GM19025 (cell line): ENCODE data around the gene TATDN2.

ENCODE experiments used
- ATAC-seq: cut with Tn5 transposase; IDR thresholded peaks from one replicate; pipeline ENCODE4 v1.9.1; 2021; ENCODE audit warnings: mild to moderate bottlenecking, low read depth, moderate library complexity; ENCODE audit not compliant: unreplicated experiment

Gene TATDN2, protein sequence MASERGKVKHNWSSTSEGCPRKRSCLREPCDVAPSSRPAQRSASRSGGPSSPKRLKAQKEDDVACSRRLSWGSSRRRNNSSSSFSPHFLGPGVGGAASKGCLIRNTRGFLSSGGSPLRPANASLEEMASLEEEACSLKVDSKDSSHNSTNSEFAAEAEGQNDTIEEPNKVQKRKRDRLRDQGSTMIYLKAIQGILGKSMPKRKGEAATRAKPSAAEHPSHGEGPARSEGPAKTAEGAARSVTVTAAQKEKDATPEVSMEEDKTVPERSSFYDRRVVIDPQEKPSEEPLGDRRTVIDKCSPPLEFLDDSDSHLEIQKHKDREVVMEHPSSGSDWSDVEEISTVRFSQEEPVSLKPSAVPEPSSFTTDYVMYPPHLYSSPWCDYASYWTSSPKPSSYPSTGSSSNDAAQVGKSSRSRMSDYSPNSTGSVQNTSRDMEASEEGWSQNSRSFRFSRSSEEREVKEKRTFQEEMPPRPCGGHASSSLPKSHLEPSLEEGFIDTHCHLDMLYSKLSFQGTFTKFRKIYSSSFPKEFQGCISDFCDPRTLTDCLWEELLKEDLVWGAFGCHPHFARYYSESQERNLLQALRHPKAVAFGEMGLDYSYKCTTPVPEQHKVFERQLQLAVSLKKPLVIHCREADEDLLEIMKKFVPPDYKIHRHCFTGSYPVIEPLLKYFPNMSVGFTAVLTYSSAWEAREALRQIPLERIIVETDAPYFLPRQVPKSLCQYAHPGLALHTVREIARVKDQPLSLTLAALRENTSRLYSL

DNA sequence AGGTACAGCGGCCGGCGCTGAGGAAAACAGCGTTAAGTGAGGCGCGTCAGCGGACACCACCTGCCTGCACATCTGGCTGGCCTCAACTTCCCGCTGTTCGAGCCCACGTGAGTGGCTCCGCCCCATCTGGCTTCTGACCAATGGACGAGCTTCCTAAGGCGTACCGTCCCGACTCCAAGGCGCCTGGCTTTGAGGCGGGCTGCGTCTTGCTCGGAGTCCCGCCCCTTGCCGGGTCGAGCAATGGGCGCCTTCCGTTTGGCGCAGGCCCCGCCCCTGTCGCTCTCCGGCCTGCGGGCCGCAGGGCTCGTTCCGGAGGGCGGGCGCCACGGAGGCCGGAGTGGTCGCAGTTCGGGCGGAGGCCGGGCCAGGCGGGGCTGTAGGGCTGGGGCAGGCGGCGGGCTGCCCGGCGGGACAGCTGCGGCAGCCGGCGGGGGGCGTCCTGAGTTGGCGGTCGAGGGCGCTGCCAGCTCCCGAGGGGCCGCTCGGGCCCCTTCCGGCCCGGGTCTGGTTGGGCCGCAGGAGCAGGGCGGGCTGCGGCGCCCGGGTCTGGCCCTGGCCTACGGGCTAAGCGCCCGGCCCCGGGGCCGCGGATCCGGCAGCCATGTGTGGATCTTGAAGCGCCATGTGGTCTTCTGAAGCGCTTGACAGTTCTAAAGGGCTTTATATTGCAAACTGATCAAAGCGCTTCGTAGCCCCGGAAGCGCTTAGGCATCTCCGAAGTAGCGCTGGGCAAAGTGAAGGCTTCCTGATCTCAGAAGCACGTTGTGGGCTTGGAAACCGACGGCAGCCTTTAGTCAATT, at the start of gene TATDN2:
TATDN2 (plus strand) TSS at position 276 of the 800 bp plus-strand sequence. CDS start 742 bp downstream, outside the sequence.
- peak; percentile 94 for ATAC-seq

DNA sequence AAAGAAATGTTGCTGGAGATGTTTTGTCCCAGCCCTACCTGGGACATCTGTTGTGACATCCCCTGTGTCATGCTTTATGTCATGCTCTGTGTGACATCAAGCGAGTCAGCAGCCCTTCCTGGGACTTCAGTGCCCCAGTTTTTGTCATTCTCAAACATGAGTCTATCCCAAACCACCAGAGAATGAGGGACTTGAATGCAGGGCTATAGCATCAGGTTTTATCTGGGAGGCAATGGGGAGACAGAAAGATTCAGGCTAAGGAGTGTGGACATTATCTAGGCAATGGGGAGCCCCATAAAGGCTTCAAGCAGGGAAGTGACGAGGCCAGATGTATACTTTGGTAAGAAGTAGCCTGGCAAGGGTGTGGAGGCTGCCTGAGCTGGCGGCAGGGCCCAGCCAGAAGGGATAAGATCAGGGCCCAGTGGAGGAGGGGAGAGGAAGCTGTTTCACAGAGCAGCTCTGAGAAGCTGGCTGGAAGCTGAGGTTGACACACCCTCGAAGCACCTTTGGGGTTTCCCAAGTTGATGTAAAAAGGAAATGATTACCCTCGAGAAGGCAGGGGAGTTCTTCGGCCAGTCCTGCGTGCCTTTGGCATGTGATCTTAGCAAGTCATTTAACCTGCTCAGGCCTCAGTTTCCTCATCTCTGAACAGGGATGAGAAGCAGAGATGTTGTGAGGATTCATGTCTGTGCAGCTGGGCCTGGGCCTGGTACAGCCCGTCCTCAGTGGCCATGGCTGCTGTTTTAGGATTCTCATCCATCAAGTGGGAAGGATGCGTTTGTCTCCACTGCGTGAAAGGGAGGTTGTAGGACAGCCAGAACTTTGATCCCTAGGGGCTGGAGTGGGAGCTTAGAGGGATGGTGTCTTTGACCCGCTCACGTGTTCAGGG, 49.3 kb upstream of the TATDN2 start:
- ATAC-seq = peak; percentile 84

- ATAC-seq = no peak
Observed at GRCh38 chr3:10204921-10205320, 43.3 kb upstream of the TATDN2 start.

DNA sequence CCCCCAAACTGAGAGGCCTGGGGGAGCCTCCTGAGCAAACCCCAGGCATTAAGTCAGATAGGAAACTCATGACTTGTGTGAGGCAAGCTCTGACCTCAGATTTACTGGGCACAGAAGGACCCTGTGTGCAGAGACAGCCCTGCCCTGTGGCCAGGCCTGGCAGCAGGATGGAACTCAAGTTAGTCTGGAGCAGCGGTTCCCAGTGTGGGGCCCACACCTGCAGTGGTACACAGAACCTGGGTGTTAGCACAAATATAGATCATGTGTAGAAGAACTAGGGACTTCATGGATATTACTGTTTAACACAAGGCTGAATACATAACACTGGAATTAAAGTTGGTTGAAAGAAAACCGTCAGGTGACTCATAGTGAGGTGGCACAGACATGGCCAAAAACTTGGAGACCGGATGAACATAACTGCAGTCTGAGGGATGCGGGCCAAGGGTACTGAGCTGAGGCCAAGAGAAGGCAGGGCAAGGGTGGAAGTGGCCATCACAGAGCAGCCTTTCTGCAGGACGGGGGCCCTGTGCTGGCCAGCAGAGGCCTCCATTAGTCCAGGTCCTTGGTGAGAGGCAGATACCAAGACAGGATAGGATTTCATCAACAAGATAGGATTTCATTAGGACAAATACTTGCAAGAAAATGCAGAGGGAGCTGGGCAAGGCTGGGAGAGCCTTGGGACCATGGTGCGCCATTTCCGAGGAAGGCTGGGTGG, 42.7 kb upstream of the TATDN2 start:
- no peak for ATAC-seq

GRCh38 chr3:10206166-10206511, 42.1 kb upstream of the TATDN2 start:
- ATAC-seq = no peak

- ATAC-seq = no peak
Observed at GRCh38 chr3:10213156-10213792, 35.0 kb upstream of the TATDN2 start.

DNA sequence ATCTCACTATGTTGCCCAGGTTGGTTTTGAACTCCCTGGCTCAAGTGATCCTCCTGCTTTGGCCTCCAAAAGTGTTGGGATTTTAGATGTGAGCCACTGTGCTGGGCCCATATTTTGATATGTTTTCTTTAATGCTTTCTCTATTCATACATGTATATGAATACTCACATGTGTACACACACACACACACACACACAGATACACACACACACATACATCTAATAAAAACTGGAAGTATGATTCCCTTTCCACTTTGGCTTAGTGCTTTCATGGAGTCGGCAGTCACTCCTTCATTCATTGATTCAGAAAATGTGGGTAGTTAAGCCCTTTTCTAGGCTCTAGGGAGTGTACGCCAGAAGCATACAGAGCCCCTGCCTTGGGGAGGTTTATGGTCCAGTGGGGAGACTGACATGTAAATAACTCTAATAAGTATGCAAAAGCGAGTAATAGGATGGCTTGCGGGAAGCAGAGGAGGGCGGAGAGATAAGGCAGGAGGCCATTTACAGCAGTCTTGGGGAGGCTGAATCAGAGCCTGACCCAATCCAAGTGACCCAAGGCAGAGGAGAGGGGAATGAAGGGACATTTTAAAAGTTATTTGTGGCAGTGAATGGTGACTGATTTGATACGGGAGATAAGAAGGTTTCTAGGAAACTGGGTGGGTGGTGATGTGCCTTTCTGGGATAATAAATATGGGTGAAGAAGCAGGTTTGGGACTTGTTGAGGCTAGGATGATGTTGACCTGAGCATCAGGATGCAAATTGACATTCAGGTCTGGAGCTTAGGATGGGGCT, 32.5 kb upstream of the TATDN2 start:
- no peak for ATAC-seq

- ATAC-seq = no peak
Observed at GRCh38 chr3:10217359-10217758, 30.9 kb upstream of the TATDN2 start.

- no peak for ATAC-seq
Observed at GRCh38 chr3:10219737-10220136, 28.5 kb upstream of the TATDN2 start.

DNA sequence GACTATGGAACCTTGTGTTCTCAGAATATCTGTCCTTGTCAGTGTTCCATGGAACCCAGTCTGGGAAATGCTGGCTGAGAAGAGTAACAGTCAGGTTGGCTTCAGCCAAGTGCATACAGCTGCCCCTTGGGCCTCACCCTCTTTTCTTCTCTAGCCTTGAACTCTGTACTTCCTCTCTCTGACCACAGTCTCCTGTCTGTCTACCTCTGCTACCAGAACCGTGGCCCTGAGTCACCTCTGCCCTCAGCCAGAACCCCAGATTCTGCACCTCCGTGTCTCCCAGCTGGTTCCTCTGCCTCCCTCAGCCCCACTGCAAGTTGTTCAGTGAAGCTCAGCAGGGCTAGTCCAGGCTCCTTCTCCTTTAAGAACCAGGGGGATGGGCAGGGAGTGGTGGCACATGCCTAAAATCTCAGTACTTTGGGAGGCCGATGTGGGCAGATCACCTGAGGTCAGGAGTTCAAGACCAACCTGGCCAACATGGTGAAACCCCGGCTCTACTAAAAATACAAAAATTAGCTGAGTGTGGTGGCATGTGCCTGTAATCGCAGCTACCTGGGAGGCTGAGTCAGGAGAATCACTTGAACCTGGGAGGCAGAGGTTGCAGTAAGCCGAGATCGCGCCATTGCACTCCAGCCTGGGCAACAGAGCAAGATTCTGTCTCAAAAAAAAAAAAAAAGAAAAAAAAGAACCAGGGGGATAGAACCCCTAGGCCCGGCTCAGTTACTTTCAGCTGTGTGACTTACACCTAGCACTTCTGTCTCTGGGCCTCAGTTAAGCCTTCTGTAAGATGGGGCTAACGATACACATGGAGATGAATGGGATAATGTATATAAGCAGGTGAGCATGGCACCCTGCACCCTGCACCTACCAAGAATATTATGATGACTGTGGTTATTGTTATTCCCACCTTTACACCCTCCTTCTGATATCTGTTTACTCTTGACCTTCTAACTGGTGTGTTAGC, 24.3 kb upstream of the TATDN2 start:
- peak; percentile 62 for ATAC-seq

DNA sequence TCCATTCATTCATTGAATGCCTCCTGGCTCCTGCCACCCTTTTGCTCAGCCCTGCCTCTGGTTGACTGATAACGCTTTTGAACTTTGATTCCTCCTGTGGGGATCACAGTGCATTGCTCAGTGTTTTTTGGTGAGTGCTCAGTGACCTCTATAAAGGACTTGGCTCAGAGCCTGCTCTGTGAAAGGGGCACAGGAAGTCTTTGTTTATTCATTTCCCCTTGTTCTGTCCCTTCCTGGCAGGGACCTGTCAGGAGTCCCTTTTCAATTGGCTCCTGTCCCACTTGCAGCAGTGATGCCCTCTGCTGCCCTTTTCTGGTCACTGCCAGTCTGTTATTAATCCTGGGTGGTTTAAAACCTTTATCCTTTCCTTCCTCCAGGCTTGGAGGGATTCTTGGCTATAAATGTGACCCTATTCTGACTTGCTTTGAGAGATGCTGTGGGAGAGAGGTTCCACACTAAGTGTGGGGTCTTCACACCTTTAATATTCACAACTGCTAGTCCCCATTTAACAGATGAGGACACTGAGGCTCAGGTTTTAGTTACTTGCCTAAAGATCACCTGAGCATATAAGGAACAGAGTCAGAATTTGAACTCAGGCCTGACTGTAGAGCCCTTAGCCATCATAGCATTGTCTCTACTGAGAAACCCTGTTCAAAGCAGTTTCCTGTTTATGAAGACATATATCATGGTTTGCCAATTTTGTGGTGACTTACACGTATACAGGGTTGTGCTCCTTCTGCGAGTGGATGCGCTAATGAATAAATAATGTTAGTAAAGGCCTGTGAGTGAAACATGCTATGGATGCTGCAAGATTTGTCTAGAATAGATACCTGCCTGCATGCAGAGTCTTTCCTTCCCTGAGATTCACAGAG, 23.2 kb upstream of the TATDN2 start:
- peak; percentile 44 for ATAC-seq

DNA sequence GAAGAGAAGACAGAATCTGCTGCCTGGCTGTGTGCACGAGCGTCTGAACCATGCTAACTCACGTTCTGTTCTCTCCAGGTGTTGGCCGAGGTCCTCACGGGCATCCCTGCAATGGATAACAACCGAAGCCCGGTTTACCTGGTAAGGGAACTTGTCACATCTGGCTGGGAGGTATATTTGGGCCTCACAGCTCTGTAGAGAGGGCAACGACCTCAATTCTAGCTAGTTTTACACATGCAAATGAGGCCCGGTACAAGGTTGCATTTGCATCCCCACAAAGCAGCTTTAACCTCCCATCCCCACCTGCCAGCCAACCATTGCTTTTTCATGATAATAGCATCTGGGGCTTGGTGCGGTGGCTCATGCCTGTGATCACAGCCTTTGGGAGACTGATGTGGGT, 22.0 kb upstream of the TATDN2 start:
- ATAC-seq = no peak

DNA sequence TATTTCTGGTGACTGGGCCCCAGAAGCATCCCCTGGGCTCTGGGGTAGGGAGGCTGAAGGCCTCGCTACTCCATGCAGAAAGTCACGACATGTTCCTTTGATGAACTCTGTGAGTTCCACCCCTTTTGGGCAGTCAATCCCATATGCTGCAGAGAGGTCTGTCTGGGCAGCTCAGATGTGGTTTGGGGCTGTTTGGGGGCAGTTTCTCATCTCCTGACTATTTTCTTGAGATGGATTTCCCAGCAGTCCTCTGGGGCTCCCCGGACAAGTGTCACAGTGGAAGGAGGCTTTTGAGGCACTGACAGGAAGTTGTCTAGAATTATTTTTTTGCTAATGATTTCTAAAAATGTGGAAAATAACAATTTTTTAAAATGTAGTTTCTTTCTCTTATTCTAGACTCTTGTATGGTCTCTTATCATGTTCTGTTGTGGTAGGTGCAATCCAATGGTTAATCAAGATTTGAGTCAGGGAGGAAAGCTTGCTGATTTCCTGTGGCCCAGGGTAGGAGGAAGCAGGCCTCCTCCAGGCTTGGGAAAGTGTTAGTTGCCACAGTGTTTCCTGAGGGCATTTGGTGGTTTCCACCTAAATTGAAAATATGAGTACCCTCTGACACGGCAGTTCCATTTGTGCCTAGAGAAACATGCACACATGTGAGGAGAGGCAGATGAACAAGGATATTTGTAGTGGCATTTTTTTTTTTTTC, 19.9 kb upstream of the TATDN2 start:
- no peak for ATAC-seq

DNA sequence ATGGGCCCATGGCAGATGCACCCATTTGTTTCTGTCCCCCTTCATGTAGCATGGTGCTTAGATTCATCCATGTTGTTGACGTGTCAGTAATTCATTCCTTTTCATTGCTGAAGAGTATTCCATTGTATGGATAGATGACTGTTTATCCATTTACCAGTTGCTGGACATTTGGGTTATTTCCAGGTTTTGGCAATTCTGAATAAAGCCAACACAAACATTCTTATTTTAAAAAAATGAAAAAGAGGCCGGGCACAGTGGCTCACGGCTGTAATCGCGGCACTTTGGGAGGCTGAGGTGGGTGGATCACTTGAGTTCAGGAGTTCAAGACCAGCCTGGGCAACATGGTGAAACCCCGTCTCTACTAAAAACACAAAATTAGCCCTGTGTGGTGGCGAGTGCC, 18.7 kb upstream of the TATDN2 start:
- no peak for ATAC-seq

- ATAC-seq = no peak
Observed at GRCh38 chr3:10232137-10232536, 16.1 kb upstream of the TATDN2 start.

DNA sequence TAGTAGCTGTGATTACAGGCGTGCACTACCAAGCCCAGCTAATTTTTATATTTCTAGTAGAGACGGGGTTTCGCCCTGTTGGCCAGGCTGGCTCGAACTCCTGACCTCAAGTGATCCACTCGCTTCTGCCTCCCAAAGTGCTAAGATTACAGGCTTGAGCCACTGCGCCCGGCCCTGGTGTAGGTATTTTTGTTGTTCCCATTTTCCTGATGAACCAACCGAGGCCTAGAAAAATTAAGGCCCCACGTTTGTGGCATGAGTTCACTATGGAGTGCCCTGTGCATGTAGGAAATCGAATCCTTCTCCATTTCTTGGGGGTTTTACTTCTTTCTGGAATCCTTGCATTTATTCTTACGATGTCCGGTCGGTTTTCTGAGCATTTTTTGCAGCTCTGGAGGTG, 14.3 kb upstream of the TATDN2 start:
- no peak for ATAC-seq
